ENCODE measurements around the gene TMEM94. TPM values are rescaled to one million over a fixed set of nuclear protein-coding genes. Genes with fewer than 3 reads are reported as not detected.

The TMEM94 gene
- total and polyA plus RNA-seq, 9 of the 15 experiments (the other 6 are each of a cell fraction or from before 2014, with no cell fraction given) = 0.35 to 48.1 (median 14.4) TPM

DNA sequence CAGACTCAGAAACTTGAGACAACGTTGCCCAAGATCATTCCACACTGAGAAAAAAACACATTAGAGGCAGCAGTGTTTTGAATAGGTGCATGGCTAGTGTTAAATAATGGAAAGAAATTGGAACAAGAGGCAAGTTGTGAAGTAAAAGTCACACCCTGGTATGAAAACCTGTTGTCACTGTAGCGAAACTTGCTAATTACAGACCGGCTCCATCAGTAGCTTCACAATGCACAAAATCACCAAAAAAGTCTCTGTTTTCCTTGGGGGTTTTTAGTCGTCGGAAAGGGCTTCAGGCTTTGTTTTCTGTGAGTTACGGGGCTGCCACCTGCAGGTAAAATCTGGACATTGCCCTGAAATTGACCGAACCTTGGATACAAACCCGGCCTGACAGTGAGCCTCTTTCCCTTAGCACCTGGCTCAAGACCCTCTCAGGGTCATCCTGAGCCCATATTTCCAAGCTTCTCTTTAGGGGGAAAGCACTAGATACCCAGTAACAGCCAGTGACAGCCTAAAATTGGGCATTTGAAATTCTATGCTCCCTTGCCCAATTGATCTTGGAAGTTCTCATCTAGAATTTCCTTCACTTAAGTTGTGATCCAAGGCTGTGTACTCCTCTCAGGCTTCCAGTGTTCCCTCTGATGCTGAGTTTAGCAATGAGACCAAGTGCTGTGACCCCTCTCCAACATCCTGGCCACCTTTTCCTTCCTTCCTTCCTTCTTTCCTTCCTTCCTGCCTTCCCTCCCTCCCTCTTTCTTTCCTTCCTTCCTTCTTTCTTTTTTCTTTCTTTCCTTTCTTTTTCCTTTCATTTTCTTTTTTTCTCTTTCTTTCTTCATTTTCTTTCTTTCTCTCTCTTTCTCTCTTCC, 43.7 kb upstream of the TMEM94 start (continued):
- TF ChIP-seq, protein P1, sequence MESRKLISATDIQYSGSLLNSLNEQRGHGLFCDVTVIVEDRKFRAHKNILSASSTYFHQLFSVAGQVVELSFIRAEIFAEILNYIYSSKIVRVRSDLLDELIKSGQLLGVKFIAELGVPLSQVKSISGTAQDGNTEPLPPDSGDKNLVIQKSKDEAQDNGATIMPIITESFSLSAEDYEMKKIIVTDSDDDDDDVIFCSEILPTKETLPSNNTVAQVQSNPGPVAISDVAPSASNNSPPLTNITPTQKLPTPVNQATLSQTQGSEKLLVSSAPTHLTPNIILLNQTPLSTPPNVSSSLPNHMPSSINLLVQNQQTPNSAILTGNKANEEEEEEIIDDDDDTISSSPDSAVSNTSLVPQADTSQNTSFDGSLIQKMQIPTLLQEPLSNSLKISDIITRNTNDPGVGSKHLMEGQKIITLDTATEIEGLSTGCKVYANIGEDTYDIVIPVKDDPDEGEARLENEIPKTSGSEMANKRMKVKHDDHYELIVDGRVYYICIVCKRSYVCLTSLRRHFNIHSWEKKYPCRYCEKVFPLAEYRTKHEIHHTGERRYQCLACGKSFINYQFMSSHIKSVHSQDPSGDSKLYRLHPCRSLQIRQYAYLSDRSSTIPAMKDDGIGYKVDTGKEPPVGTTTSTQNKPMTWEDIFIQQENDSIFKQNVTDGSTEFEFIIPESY (CRISPR knock-in tag; IDR thresholded peaks at IDR 0.05) = peak; percentile 61
- 0 out of 2 replicates have a peak, but pooled peaks have one; percentile 27 for TF ChIP-seq ZBTB7A (IDR thresholded peaks at IDR 0.05; ENCODE audit: borderline replicate concordance, control insufficient read depth, low read depth, low read length)
- TF ChIP-seq, protein P2, sequence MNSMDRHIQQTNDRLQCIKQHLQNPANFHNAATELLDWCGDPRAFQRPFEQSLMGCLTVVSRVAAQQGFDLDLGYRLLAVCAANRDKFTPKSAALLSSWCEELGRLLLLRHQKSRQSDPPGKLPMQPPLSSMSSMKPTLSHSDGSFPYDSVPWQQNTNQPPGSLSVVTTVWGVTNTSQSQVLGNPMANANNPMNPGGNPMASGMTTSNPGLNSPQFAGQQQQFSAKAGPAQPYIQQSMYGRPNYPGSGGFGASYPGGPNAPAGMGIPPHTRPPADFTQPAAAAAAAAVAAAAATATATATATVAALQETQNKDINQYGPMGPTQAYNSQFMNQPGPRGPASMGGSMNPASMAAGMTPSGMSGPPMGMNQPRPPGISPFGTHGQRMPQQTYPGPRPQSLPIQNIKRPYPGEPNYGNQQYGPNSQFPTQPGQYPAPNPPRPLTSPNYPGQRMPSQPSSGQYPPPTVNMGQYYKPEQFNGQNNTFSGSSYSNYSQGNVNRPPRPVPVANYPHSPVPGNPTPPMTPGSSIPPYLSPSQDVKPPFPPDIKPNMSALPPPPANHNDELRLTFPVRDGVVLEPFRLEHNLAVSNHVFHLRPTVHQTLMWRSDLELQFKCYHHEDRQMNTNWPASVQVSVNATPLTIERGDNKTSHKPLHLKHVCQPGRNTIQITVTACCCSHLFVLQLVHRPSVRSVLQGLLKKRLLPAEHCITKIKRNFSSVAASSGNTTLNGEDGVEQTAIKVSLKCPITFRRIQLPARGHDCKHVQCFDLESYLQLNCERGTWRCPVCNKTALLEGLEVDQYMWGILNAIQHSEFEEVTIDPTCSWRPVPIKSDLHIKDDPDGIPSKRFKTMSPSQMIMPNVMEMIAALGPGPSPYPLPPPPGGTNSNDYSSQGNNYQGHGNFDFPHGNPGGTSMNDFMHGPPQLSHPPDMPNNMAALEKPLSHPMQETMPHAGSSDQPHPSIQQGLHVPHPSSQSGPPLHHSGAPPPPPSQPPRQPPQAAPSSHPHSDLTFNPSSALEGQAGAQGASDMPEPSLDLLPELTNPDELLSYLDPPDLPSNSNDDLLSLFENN (IDR thresholded peaks at IDR 0.05; ENCODE audit: low read depth in 2 of 2, low read length in 2 of 2) = peak in 1 of 2 experiments; percentile 43; a peak in 1 of 4 replicates
- peak; percentile 4 for TF ChIP-seq ARHGAP35 (IDR thresholded peaks at IDR 0.05; ENCODE audit: partially characterized antibody)
- TF ChIP-seq, protein P3, sequence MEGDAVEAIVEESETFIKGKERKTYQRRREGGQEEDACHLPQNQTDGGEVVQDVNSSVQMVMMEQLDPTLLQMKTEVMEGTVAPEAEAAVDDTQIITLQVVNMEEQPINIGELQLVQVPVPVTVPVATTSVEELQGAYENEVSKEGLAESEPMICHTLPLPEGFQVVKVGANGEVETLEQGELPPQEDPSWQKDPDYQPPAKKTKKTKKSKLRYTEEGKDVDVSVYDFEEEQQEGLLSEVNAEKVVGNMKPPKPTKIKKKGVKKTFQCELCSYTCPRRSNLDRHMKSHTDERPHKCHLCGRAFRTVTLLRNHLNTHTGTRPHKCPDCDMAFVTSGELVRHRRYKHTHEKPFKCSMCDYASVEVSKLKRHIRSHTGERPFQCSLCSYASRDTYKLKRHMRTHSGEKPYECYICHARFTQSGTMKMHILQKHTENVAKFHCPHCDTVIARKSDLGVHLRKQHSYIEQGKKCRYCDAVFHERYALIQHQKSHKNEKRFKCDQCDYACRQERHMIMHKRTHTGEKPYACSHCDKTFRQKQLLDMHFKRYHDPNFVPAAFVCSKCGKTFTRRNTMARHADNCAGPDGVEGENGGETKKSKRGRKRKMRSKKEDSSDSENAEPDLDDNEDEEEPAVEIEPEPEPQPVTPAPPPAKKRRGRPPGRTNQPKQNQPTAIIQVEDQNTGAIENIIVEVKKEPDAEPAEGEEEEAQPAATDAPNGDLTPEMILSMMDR (IDR thresholded peaks at IDR 0.05 in 2 of 3, conservative IDR thresholded peaks at IDR 0.05 in 1 of 3; ENCODE audit: insufficient read depth in 2 of 3, low read depth in 1 of 3, low read length in 3 of 3) = peak; percentile 88 to 92 (median 91)
- TF ChIP-seq SMC3 (conservative IDR thresholded peaks at IDR 0.05; ENCODE audit: insufficient read depth, low read depth, low read length) = peak; percentile 87
- TF ChIP-seq SP1 (CRISPR knock-in tag; IDR thresholded peaks at IDR 0.05) = peak; percentile 56; the same call in 1 of the 2 replicates
- TF ChIP-seq, protein P4, sequence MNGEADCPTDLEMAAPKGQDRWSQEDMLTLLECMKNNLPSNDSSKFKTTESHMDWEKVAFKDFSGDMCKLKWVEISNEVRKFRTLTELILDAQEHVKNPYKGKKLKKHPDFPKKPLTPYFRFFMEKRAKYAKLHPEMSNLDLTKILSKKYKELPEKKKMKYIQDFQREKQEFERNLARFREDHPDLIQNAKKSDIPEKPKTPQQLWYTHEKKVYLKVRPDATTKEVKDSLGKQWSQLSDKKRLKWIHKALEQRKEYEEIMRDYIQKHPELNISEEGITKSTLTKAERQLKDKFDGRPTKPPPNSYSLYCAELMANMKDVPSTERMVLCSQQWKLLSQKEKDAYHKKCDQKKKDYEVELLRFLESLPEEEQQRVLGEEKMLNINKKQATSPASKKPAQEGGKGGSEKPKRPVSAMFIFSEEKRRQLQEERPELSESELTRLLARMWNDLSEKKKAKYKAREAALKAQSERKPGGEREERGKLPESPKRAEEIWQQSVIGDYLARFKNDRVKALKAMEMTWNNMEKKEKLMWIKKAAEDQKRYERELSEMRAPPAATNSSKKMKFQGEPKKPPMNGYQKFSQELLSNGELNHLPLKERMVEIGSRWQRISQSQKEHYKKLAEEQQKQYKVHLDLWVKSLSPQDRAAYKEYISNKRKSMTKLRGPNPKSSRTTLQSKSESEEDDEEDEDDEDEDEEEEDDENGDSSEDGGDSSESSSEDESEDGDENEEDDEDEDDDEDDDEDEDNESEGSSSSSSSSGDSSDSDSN (IDR thresholded peaks at IDR 0.05; ENCODE audit: borderline replicate concordance in 1 of 2, low read depth in 2 of 2, low read length in 2 of 2) = 0 out of 4 replicates have a peak, but pooled peaks of 1 of the 2 experiments have one; percentile 28
- TF ChIP-seq NCOA4 (IDR thresholded peaks at IDR 0.05; ENCODE audit: partially characterized antibody) = peak; percentile 31
- TF ChIP-seq, protein P5, sequence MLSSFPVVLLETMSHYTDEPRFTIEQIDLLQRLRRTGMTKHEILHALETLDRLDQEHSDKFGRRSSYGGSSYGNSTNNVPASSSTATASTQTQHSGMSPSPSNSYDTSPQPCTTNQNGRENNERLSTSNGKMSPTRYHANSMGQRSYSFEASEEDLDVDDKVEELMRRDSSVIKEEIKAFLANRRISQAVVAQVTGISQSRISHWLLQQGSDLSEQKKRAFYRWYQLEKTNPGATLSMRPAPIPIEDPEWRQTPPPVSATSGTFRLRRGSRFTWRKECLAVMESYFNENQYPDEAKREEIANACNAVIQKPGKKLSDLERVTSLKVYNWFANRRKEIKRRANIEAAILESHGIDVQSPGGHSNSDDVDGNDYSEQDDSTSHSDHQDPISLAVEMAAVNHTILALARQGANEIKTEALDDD (IDR thresholded peaks at IDR 0.05) = 0 out of 2 replicates have a peak, but pooled peaks have one; percentile 30
- TF ChIP-seq FOXK2 (conservative IDR thresholded peaks at IDR 0.05 in 1 of 2, IDR thresholded peaks at IDR 0.05 in 1 of 2; ENCODE audit: low read depth in 2 of 2) = peak in 1 of 2 experiments; percentile 24; a peak in 1 of 4 replicates
